Measurements from ENCODE around the gene RIMBP2.

RIMBP2 gene

GRCh38 chr12:130677957-130678558 lies 38.0 kb downstream of the RIMBP2 start:
- no peak for DNase-seq

GRCh38 chr12:130675791-130676190 lies 40.3 kb downstream of the RIMBP2 start:
- DNase-seq: no peak

- DNase-seq: no peak
Measured at GRCh38 chr12:130675121-130675520, 41.0 kb downstream of the RIMBP2 start.

GRCh38 chr12:130674676-130675075 lies 41.4 kb downstream of the RIMBP2 start:
- DNase-seq: no peak

GRCh38 chr12:130673036-130673705 lies 42.9 kb downstream of the RIMBP2 start:
- no peak for DNase-seq

- DNase-seq: no peak
Measured at GRCh38 chr12:130672089-130672820, 43.8 kb downstream of the RIMBP2 start.

GRCh38 chr12:130671556-130671955 lies 44.5 kb downstream of the RIMBP2 start:
- DNase-seq: no peak

- DNase-seq: no peak
Measured at GRCh38 chr12:130669797-130670196, 46.3 kb downstream of the RIMBP2 start.

GRCh38 chr12:130669205-130669557 lies 46.9 kb downstream of the RIMBP2 start:
- DNase-seq: no peak

- DNase-seq: no peak
Measured at GRCh38 chr12:130668286-130669204, 47.6 kb downstream of the RIMBP2 start.

GRCh38 chr12:130667421-130667960 lies 48.6 kb downstream of the RIMBP2 start:
- no peak for DNase-seq

GRCh38 chr12:130666645-130667044 lies 49.5 kb downstream of the RIMBP2 start:
- DNase-seq: no peak

GRCh38 chr12:130665753-130666152 lies 50.3 kb downstream of the RIMBP2 start:
- no peak for DNase-seq

GRCh38 chr12:130664772-130665171 lies 51.3 kb downstream of the RIMBP2 start:
- DNase-seq: no peak

GRCh38 chr12:130664252-130664651 lies 51.8 kb downstream of the RIMBP2 start:
- DNase-seq: no peak

- DNase-seq: no peak
Measured at GRCh38 chr12:130663514-130663913, 52.6 kb downstream of the RIMBP2 start.

- no peak for DNase-seq
Measured at GRCh38 chr12:130661486-130662255, 54.4 kb downstream of the RIMBP2 start.

- no peak for DNase-seq
Measured at GRCh38 chr12:130661059-130661458, 55.0 kb downstream of the RIMBP2 start.

GRCh38 chr12:130658145-130658911 lies 57.8 kb downstream of the RIMBP2 start:
- DNase-seq: no peak

GRCh38 chr12:130656411-130656810 lies 59.7 kb downstream of the RIMBP2 start:
- DNase-seq: no peak

GRCh38 chr12:130655881-130656280 lies 60.2 kb downstream of the RIMBP2 start:
- no peak for DNase-seq
